HG02852 (cell line): Measurements from ENCODE around the gene LPP.

Experiments
- ATAC-seq: cut with Tn5 transposase; IDR thresholded peaks from one replicate; pipeline ENCODE4 v1.9.1; 2021; ENCODE audit warnings: mild to moderate bottlenecking, moderate library complexity; ENCODE audit not compliant: unreplicated experiment

Gene LPP

DNA sequence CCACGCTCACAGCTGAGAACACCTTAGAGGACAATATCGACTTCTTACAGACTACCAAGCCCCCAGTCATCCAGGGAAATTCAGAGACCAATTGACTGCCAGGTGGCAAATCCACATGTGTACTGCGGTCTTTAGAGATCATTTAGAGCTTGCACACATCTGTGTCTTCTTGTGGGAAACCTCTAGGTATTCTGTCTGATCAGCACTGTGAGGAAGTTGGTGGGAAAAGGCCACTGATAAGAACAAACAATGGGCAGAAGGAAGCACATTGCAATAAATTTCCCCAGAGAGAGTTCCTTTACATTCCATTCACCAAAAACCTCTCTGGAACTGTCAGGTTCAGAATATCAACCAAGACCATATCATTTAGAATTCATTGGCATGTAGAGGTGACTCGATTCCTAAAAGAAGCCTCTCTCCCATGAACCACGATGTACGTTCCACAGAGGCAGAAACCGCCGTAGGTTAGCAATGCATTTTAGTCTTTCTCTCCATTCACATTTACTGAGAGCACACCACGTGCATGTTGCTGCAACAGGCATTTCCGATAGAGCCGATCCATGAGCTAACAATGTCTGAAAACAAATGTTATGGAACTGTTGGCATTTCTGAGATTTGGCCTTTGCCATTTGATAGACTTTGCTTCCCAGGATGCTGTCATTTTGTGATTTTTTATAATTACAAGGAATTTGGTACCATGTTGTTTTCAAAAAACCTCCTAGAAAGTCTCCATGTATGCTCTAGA is 730.5 kb downstream of the LPP start:
- no peak for ATAC-seq

DNA sequence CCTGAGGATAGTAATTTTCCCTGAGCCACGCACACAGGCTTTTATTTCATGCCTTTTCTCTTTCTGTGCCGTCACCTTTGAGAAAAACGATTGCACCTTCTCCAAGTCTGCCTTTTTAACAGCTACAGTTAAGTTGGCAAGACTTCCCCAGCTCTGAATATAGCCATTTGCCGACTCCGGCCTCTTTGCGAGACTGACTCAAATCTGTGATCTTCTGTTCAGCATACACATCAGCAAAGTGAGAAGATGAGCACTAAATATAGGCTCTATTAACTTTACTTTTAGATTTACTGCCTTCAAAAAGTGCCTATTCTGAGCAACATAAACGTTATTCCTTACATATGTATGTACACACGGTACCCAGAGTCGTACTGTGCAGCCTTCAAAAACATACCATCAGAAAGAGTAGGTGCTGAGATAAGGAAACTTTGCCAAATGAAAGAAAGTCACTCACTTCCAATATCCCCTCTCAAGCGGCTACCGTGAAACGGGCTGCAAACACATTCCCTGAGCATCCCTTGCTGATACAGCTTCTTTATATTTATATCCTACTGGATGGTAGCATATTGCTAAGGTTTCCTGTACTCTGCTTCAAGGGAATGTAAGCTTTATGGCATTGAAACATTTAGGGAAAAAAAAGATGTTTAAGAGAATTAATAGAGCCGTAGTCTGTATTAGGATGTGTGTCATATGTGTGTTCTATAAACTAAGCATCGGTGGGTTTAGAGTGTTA is 734.5 kb downstream of the LPP start:
- no peak for ATAC-seq

DNA sequence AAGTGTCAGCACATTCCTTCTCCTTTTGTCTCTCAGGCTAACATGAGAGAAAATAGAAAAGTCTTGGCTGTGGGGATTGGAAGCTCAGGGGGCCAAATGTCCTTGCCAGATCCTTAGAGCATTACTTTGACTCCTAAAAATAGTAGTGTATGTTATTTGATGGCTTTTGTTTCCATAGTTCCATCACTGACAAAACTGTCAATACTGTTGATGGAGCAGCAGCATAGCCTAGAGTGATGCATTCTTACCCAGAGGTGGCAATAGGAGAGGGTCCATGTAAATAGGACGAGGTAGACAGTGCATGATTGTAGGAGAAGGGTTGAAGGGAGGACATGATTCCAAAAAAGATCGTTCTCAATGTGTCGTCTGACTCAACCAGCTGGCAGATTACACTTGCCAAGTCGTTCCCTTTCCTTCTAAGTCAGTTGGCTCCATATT is 735.1 kb downstream of the LPP start:
- no peak for ATAC-seq

- no peak for ATAC-seq
Observed at GRCh38 chr3:188890572-188891270, 736.8 kb downstream of the LPP start.

DNA sequence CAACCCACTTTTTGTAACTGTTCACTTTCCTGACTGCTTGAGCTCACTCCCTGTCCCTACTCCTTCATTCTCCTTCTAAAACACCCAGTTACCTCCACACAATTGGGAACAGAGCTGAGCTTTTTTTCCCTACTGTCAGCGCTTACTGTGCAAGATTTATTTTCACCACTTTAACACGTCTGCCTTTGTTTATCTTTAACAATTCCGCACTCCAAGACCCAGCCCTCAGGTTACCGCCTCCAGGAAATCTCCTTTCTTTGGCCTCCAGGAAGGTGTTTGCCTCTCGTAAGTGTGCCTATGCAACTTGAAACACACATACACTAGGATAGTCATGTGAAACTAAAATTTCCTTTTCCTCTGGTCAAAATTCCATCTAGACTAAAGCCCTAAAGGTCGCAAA is 745.9 kb downstream of the LPP start:
- no peak for ATAC-seq

DNA sequence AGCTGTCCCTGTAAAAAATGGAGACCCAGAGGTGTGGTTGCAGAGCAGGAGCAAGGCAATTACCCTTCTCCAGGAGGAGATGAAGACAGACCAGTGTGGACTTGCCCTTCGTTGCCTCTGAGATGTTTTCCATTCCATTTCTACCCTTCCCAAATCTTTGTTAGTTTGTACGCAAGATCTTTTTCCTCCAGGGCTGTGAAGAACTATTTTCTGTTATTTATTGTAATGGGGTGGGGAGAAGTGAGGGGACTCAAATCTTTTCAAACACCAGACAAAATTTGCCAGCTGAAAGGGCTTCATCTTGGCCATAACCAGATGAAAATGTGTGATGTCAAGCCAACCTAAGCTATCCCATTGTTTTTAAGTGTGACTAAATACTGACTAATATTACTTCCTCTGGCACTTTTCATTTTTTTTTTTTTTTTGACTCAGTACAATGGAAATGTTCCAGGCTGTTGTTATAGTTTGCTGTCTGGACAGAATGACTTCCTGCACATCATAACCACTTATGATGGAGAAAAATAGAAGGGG is 746.5 kb downstream of the LPP start:
- ATAC-seq: no peak

DNA sequence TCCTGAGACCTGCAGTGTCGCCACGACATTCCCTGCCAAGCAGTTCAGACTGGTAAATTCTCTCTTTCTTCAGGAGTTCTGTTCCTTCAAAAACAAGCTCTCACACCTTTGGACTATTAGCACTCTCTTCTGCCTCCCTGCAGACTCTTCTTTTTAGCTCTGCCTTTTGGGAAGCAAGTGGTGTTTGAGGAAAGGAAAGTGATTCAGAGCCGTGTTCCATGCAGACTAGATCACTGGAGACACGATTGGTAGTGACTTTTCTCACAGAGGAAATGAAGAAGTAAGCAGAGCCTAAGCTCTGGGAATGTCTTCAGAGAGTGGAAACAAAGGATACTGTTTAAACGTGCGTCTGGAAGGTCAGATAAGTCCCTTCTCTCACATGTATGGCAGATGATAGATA is 747.2 kb downstream of the LPP start:
- ATAC-seq: no peak

GRCh38 chr3:188901671-188902287 is 747.8 kb downstream of the LPP start:
- ATAC-seq: no peak

DNA sequence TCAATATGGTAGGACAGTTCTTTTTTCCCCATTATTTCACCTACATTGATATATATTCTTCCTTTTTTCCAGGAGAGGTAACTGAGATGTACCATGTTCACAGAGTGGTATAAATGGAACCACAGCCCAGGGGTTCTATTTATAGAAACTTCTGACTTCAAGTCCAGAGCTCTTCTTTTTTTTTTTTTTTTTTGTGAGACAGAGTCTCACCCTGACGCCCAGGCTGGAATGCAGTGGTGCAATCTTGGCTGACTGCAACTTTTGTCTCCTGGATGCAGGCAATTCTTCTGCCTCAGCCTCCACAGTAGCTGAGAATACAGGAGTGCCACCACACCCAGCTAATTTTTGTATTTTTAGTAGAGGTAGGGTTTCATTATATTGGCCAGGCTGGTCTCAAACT is 750.7 kb downstream of the LPP start:
- no peak for ATAC-seq

DNA sequence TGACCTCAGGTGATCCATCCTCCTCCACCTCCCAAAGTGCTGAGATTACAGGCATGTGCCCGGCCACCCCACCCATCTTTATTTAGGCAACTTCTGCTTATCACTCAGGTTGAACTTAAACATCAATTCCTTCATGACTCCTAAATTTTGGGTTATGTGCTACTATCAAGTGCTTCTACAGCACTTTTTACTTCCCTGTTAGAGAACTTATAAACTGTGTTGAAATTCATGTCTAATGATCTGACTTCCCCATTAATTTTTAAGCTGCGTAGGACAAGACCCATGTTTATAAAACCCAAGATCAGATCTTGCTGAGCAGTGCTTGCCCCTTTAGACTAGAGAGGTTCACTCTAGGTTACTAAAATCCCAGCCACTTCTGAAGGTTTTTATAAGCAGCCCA is 751.6 kb downstream of the LPP start:
- no peak for ATAC-seq

- no peak for ATAC-seq
Observed at GRCh38 chr3:188906236-188906635, 752.3 kb downstream of the LPP start.

GRCh38 chr3:188908002-188908850 is 754.3 kb downstream of the LPP start:
- ATAC-seq: no peak

DNA sequence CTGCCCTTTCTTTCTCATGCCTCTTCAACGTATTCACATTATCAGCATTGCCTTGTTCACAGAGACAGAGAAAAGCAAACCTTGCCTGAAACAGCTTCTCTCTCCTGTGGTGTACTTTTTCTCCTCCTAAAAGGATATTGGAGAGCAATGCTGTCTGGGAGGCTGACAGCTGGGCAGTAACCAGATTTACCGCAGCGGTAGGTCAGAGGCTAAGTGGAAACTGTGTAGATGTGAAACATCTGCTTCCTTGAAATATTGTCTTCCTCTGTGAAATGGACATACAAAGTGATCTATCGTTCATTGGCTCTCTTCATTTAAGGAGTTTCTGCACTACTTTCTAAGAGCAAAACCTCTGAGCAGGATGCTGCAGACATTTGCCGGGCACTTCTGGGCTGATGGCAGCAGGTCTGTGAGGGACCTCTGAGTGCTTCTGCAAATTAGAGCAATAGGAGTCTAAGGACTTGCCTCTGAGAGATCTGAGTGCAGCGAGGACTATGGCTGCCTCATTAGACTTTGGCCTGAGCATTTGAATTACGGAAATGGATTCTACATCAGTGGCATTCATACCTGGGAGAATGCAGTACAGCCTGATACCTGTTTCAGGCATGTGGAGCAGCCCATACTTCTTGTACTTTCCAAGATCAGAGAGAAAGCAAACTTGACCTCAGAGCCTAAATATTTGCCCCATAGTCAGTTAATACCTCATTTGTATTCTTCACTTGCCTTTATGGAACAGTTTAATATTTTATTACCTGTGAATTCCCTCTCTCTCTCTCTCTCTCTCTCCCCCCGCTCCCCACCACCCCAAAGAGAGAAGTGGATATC is 757.3 kb downstream of the LPP start:
- no peak for ATAC-seq

DNA sequence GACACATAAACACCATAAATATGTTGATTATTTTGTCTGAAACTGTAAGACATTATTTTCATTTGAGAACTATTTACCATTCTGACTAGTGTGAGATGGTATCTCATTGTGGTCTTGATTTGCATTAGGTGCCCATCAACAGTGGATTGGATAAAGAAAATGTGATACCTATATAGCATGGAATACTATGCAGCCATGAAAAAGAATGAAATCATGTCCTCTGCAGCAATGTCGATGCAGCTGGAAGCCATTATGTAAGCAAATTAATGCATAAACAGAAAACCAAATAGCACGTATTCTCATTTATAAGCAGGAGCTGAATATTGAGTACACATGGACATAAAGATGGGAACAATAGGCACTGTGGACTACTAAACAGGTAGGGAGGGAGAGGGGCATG is 759.1 kb downstream of the LPP start:
- no peak for ATAC-seq

GRCh38 chr3:188914552-188914951 is 760.6 kb downstream of the LPP start:
- peak; percentile 51 for ATAC-seq

GRCh38 chr3:188915127-188915526 is 761.2 kb downstream of the LPP start:
- ATAC-seq: no peak

- ATAC-seq: peak; percentile 62
Observed at GRCh38 chr3:188916934-188917401, 763.0 kb downstream of the LPP start.

GRCh38 chr3:188918093-188918492 is 764.1 kb downstream of the LPP start:
- ATAC-seq: no peak

DNA sequence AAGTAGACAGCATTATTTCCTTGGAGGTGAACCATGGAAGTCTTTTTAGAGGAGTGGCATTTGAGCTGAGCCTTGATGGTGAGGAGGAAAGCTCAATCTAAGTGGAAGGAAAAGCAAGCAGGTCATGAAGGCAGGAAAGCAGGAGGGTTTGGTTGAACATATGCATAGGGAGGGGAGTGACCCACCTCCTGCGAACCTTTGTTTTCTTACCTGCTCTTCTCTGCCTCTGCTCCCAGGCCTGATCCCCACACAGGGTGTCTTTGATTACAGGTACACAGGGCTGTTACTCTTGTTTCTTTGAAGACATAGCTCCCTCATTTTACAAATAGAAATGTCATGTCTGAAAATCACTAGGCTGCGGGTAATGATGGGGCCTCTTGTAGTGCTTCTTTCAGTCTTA is 769.7 kb downstream of the LPP start:
- ATAC-seq: no peak
